ENCODE results near the gene WLS.

WLS gene

DNA sequence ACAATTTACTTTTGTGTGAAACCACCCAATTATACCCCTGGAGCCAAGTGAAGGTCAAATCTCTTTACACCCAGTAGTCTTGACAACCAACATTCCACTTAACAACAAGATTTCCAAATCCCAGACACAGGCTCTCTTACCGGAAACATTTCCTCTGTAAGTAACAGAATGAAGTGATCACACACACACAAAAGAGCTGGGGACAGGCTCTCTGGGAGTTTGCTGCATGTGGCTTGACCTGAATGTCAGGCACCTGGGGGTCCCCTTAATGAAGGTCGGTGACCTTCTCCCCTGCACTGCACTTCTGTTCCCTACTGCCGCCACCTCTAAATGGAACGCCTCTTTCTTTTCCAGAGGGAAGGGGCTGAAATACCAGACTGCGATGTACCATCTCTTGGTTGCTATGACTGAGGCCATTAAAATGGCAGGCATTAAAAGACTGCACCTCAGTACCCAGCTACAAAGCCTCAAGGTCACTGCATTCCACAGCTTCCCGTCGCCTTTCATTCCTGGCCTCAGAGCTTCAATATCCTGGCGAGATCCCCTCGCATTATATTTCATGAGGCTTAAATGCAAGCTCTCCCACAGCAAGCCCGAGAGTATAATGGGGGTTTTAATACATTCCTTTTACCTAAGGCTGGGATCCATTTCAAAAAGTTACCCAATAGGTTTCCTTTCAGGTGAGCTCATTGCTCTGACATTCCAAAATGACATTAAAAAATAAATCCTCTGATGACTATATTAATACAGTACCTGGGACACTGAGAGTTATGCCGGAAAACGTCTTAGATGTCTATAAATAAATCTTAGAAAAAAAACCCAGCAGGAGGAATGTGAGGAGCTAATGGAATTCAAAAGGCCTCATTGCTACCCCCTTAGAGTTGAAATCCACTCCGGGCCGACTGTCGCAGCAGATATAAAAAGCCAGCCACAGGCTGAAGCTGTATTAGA lies 91.0 kb downstream of the WLS start:
- DNase-seq (ENCODE audit: low read depth in 4 of 4, low spot score in 1 of 4) = no peak

- no peak for DNase-seq (ENCODE audit: low read depth in 4 of 4, low spot score in 1 of 4)
These were observed 91.8 kb downstream of the WLS start for GRCh38 chr1:68140536-68140935.

DNA sequence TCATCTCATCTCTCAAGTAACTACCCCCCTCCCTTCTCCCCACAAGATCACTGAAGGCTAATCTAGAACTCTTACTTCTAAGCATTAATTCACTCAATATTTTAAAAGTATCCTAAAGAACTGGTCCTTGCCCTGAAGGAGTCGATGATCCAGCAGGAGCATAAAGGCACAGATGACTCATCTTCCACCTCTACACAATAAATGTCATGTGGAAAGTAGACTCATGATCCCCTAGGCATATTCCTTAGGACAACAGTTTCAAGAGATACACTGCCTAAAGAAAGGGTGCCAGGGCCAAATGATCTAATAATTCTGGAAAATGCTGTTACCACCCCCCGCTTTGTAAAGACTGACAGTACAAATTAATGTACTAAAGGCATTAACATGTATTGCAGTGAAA lies 96.1 kb downstream of the WLS start:
- DNase-seq (ENCODE audit: low read depth in 4 of 4, low spot score in 1 of 4) = no peak

- no peak for DNase-seq (ENCODE audit: low read depth in 4 of 4, low spot score in 1 of 4)
These were observed 99.7 kb downstream of the WLS start for GRCh38 chr1:68132426-68133130.

- no peak for DNase-seq (ENCODE audit: low read depth in 4 of 4, low spot score in 1 of 4)
These were observed 101.1 kb downstream of the WLS start for GRCh38 chr1:68131261-68131660.

DNA sequence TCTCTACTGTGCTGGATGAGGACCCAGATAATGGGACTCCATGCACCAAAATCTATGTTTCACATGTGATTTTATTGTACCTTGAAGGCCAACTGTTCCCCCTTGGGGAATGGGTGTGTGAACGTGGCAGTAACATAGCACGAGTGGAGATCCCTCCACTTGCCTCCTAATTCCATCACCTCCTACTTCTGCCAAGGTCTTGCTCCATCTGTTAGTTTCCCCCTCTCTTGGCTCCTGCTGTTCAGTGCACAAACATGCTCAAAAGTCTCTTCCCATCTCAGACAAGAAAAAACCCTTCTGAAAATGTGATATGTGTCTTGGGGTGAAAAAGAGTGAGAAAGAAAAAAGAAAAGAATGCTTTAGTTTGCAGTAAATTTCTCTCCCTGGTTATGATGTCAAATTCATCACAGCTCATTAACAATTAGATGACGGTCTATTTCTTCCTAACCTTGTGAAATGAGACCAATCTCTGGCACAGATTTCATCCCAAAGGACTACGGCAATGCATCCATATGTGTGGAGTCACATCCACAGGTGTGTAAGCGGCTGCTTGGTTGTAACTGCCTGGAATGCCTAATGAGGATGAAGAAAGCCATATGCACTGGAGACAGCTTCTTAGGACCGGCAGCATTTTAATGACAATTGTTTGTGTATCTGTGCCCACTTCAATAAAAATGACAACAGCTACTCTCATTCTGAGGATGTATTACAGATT lies 102.6 kb downstream of the WLS start:
- DNase-seq (ENCODE audit: low read depth in 4 of 4, low spot score in 1 of 4) = no peak

GRCh38 chr1:68128820-68129219 lies 103.5 kb downstream of the WLS start:
- no peak for DNase-seq (ENCODE audit: low read depth in 4 of 4, low spot score in 1 of 4)

GRCh38 chr1:68128157-68128556 lies 104.2 kb downstream of the WLS start:
- no peak for DNase-seq (ENCODE audit: low read depth in 4 of 4, low spot score in 1 of 4)

DNA sequence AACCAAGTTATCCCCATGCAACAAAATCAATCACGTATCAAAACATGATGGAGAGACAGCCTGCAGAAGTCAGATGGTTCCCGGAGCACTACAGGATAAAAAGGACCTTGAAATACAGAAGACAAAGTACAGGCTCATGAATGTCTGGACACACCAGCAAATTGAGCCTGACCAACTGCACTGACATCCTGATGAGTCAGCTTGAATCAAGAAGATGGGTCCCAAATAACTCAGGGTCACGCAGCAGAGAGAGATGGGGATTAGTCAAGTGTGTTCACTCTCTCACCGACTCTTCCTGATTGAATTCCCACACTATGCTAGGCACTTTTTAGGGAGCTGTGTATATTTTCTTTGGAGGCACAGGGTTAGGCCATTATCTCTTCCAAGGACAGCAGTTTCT lies 110.8 kb downstream of the WLS start:
- DNase-seq (ENCODE audit: low read depth in 4 of 4, low spot score in 1 of 4) = no peak

DNA sequence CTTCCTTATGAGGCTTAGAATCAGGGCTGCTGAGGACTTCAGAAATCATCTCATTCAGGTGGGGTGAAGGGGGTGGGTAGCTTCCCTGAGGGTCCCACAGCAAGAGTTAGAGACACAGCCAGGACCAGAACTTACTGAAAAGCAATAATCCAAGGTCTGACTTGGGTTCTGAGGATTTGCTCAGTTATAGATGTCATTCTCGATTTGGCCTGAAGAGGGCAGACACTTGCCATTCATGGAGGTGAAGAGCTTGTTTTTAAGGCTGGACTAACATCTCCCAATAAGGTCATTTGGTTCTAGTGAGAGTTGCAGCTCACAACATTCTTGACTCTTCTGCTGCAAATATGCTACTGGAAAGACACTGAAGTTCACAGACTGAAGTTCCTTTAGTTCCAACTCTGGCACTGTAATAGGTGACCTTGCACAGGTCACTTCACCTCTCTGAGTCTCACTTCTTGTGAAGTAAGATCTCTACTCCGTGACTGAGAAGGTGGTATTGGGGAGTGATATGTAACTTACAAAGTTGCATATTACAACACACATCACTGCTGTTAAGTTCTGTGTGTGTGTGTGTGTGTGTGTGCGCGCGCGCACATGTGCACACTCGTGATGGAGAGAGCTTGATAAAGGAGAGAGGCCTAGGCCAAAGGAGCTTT lies 112.1 kb downstream of the WLS start:
- peak in 3 of 4 experiments; percentile 7 to 9 (median 7) for DNase-seq (ENCODE audit: low read depth in 4 of 4, low spot score in 1 of 4)

DNA sequence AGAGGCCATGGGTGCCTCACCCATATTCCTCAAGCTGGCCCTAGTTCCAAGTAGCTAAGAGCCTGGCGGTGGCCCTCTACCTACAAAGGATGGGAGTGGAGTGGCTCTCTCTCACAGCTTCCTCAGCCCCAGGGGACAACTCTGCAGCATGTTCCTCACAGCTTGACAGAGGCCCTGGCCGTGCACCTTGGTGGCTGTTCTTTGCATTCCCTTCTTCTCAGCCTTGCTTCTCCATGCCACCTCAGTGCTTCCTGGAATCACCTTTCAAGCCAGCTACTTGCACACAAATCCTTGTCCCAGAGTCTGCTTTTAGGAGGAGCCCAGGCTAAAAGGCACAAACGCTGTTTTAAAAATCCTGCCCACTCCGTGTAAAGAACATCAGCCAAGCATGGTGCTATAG lies 112.9 kb downstream of the WLS start:
- no peak for DNase-seq (ENCODE audit: low read depth in 4 of 4, low spot score in 1 of 4)

- no peak for DNase-seq (ENCODE audit: low read depth in 4 of 4, low spot score in 1 of 4)
These were observed 114.9 kb downstream of the WLS start for GRCh38 chr1:68117416-68117815.

GRCh38 chr1:68116643-68117235 lies 115.6 kb downstream of the WLS start:
- DNase-seq (ENCODE audit: low read depth in 4 of 4, low spot score in 1 of 4) = peak; percentile 11 to 27 (median 14)

- no peak for DNase-seq (ENCODE audit: low read depth in 4 of 4, low spot score in 1 of 4)
These were observed 117.0 kb downstream of the WLS start for GRCh38 chr1:68115308-68115707.

GRCh38 chr1:68113966-68114365 lies 118.4 kb downstream of the WLS start:
- DNase-seq (ENCODE audit: low read depth in 4 of 4, low spot score in 1 of 4) = no peak

DNA sequence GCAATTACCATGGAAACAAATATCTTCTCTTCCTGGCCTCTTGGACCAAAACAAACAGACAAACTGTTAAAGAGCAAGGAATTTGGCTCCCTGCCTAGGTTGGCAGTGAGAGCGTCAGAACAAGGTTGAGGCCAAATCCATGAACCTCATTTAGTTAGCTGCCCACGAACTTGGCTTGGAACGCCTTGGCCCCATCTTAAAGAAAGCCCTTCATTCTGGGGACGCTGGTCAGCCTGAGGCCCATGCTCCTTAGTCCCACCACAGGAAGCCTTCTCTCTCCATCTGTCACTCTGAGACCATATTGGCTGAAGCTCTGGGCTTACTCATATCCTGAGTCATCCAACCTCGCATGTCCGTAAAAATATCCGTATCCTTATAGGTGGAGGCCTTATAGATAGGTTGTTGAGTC lies 119.5 kb downstream of the WLS start:
- no peak for DNase-seq (ENCODE audit: low read depth in 4 of 4, low spot score in 1 of 4)

DNA sequence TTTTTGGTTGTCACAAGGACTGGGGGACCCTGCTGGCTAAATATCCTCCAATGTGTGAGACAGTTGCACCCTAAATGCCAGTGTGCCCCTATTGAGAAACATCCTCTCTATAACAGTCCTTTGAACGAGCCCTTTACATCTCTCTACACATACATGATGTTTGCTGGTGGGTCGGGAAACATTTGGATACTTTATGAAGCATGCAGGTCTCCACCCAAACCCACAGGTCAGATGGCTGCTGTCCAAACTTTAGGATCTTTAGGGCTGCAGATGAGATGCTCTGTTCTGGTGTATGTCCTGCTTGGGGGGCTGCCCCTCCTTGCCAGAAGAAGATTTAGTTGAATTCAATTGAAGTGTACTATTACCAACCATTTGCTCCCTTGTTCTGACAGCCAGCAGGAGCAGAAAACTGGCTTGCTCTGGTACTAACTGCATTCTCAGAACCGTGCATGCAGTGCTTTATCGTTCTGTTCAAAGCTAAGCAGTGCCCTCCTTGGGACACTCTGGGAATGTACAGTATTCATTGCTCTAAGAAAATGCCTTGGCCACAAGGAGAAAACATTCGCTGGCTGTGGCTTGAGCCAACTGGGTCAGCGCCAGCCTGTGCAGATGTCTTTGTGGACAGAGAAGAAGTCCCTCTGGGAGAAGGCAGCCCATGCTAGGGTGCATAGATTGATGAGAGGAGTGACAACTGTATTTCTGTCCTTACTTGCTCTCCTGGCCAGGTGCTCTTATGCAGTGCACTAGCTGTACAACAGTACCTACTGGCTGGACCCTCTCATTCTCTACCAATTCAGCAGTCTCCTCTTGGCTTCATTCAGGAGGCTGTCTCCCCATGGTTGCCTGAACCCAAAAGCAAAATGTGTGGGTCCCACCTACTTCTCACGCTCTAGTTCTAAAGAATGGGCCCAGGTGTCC lies 120.5 kb downstream of the WLS start:
- no peak for DNase-seq (ENCODE audit: low read depth in 4 of 4, low spot score in 1 of 4)

GRCh38 chr1:68107771-68108170 lies 124.6 kb downstream of the WLS start:
- no peak for DNase-seq (ENCODE audit: low read depth in 4 of 4, low spot score in 1 of 4)

DNA sequence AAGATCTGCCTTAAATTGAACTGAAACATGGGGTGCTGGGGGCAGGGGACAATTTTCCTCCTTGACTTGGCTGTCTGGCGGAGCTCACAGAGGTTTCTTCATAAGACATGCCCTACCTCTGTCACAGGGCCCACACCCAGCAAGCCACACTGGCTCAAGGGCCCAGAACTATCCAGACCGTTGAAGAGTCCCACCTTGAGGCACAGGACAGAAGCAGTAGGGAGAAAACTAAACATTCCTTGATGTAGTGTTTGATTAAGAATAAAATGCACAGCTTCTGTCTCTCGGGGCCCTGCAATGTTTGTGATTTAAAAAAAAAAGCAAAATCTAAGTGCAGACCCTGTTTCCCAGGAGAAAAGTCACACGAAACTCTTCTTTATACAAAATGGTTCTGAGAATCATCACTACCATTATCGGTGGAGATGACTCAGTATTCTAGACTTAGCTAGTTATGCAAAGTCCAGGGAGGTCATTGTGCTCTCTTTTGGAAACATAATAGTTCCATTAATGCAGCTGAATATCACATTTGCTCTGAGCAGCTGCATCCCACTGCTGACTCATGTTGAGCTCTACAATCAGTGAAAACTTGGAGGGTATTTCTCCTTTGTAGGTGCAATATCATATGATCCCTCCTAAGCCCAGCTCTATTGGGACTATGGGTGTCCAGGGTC lies 128.3 kb downstream of the WLS start:
- DNase-seq (ENCODE audit: low read depth in 4 of 4, low spot score in 1 of 4) = no peak

All from stimulated activated CD4-positive, alpha-beta T cell treated with anti-CD3 and anti-CD28 coated beads, Interleukin-1b, Interleukin-23, amount 100 ng/mL, for 24 hours (primary cell).